GM19324 (cell line): ENCODE data around the gene TOE1.
A peak's percentile ranks its signal among the peaks of the same experiment; 100 is the strongest.
"Not testable (repeated sequence)": the region's sequence is repeated elsewhere in the genome, so short reads cannot be mapped to it uniquely, and the experiment has no call there.

Source experiments
- ATAC-seq: cut with Tn5 transposase; IDR thresholded peaks from one replicate; pipeline ENCODE4 v1.9.1; 2021; ENCODE audit warnings: mild to moderate bottlenecking, moderate library complexity; ENCODE audit not compliant: unreplicated experiment, low FRiP score

Gene TOE1

GRCh38 chr1:45339789-45340558, at the start of gene TOE1, which contains the start of gene MUTYH:
Gene TOE1 (plus strand): TSS chr1:45340170. CDS start chr1:45340253, 83 bp downstream.
Gene MUTYH (minus strand): TSS chr1:45340440. CDS start chr1:45334505, 5,935 bp downstream.
- ATAC-seq = peak; percentile 83

- ATAC-seq = not testable (repeated sequence)
These were observed 49.0 kb upstream of the TOE1 start for GRCh38 chr1:45291002-45291401.

- no peak for ATAC-seq
These were observed 48.3 kb upstream of the TOE1 start for GRCh38 chr1:45291716-45292115.

GRCh38 chr1:45297666-45298356, 42.2 kb upstream of the TOE1 start:
- no peak for ATAC-seq

GRCh38 chr1:45299296-45299695, 40.7 kb upstream of the TOE1 start:
- ATAC-seq = no peak

- no peak for ATAC-seq
These were observed 39.8 kb upstream of the TOE1 start for GRCh38 chr1:45299981-45300668.

- no peak for ATAC-seq
These were observed 39.3 kb upstream of the TOE1 start for GRCh38 chr1:45300669-45300997.

GRCh38 chr1:45302505-45303150, 37.3 kb upstream of the TOE1 start:
- ATAC-seq = no peak

GRCh38 chr1:45303520-45304310, 36.3 kb upstream of the TOE1 start:
- peak; percentile 83 for ATAC-seq

- ATAC-seq = peak; percentile 7
These were observed 35.5 kb upstream of the TOE1 start for GRCh38 chr1:45304311-45305081.

GRCh38 chr1:45305231-45305630, 34.7 kb upstream of the TOE1 start:
- no peak for ATAC-seq

GRCh38 chr1:45306319-45306718, 33.7 kb upstream of the TOE1 start:
- no peak for ATAC-seq

- no peak for ATAC-seq
These were observed 33.1 kb upstream of the TOE1 start for GRCh38 chr1:45306905-45307304.

- ATAC-seq = no peak
These were observed 25.7 kb upstream of the TOE1 start for GRCh38 chr1:45314266-45314665.

- ATAC-seq = no peak
These were observed 22.8 kb upstream of the TOE1 start for GRCh38 chr1:45317166-45317565.

- ATAC-seq = no peak
These were observed 20.2 kb upstream of the TOE1 start for GRCh38 chr1:45319761-45320160.

- no peak for ATAC-seq
These were observed 18.5 kb upstream of the TOE1 start for GRCh38 chr1:45321444-45321843.

GRCh38 chr1:45322486-45323040, 17.4 kb upstream of the TOE1 start:
- ATAC-seq = no peak

GRCh38 chr1:45325851-45326506, 14.0 kb upstream of the TOE1 start:
- no peak for ATAC-seq
